ENCODE measurements around the gene CNNM1.

The CNNM1 gene

DNA sequence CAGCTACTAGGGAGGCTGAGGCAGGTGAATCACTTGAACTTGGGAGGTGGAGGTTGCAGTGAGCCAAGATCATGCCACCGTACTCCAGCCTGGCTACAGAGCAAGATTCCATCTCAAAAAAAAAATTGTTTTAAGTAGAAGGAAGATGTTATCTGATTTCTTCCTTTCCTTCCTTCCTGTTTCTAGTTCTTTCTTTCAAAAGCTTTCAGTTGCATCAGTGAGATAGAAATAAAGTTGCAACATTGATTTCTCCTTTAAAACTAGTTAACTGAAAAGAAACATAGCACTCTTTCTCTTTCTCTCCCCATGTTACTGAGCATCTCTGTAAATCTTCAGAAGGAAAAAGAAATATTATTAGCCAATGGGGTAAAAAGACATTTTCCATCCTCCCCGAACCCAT lies 37.5 kb downstream of the CNNM1 start:
- in situ Hi-C loops (cut with MboI; ENCODE audit: low pct_unique_long_range_greater_than_20kb, low sequenced_read_pairs): no loop called here

DNA sequence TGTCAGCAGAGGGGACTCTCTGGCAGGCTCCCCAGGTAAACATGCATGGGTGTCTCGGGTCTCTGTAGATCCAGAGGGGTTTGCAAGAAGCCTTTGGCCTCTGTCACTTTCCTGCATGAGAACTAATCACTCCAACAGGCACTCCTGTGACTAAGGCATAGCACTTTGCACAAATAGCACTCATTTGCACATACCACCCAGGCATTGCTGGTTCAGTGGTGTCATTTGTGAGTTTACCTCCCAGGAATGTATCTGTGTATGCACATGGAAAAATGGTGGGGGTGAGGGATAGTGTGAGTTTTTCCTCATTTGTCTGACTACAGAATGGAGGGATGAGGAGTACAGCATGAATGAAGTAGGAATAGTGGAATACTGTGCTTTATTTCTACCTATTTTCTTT lies 39.5 kb downstream of the CNNM1 start:
- no peak for DNase-seq

More for the DNA sequence above, 37.5 kb downstream of the CNNM1 start:
- no peak for DNase-seq

DNA sequence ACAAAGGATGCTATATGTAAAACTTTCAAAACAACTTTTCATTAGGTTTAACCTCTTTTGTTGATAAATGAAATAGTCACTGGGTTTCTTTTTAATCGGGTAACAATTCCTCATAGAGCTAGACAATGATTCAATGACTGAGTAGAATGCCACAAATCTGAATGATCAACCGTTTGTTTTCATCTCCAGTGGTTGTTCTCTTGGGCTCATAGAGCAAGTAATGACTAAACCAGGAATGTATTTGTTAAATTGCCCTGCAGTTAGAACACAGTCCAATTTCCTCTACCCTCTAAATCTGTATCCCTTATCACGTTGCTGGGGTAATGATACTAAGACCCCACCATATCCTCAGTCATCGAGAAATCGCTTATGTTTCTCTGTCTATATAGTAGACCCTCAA lies 40.0 kb downstream of the CNNM1 start:
- DNase-seq: no peak
- in situ Hi-C loops (cut with MboI; ENCODE audit: low pct_unique_long_range_greater_than_20kb, low sequenced_read_pairs): no loop called here

More for the DNA sequence above, 39.5 kb downstream of the CNNM1 start:
- in situ Hi-C loops (cut with MboI; ENCODE audit: low pct_unique_long_range_greater_than_20kb, low sequenced_read_pairs): no loop called here

DNA sequence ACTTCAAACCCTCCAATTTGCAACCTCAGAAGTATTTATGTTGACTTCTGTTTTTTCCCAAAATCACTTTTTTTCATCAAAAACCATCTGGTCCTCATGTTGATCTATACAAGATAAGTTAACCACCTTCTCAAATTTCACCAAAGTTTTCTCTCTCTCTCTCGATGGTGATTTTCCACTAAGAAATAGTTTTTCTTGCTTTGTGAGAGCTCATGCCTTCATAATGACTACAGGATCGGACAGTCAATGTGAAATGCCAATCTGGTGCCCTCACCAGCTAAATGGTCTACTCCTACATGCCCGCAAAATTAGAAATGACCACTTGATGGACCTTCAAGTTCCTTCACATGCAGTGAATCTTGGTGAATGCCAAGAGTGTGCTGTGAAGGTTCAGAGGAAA lies 40.4 kb downstream of the CNNM1 start:
- DNase-seq: no peak
- in situ Hi-C loops (cut with MboI; ENCODE audit: low pct_unique_long_range_greater_than_20kb, low sequenced_read_pairs): no loop called here

DNA sequence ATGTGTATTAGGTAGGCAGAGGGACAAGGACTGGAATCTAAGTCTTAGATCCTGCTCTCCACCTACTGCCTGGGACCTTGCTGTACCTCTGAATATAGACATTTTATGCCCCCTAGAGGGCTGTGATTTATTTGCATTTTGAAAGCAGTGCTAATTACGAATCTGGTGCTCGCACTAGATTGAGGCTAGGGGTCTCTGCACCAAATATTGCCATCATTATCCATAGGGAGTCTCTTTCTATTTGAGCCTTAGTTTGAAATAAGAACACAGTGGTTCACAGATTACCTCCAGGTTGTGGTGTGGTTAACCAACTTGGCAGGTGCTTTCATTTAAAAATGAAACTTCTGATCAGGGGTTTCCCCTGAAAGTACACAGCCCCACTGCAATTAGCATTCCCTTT lies 41.8 kb downstream of the CNNM1 start:
- in situ Hi-C loops (cut with MboI; ENCODE audit: low pct_unique_long_range_greater_than_20kb, low sequenced_read_pairs): no loop called here
- peak; percentile 27 for DNase-seq

DNA sequence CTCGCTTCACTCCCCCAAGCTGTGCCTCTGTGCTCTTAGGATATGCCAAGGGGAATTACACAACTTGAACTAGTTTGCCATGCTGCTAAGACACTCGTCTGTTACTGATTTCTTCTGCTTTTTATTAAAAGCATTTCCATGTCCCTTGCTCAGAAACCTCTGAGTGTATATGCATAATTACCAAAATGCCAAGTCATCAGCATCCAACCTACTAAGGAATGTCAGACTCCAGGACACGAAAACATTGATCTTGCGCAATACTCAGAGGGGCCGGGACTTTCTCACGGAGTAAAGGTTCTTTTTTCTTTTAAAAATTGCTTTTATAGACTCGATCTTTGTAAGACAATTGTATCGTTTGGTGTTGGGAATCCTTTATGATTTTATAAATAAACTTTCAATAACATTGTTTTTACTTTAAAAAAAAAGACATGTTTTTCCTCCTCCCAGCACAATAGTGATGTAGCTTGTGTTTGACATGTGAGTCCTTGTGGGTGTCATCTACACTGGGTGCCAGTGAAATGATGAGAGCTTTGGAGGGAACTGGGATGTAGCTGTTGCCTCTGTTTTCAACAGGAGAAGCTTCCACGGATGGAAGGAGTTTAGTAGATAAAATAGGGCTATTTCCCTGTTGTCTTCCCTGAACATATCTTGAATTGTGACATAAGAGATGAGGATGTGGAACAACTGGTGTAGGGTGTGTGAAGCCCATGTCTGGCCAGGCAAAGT lies 43.6 kb downstream of the CNNM1 start:
- no peak for DNase-seq
- in situ Hi-C loops (cut with MboI; ENCODE audit: low pct_unique_long_range_greater_than_20kb, low sequenced_read_pairs): no loop called here

DNA sequence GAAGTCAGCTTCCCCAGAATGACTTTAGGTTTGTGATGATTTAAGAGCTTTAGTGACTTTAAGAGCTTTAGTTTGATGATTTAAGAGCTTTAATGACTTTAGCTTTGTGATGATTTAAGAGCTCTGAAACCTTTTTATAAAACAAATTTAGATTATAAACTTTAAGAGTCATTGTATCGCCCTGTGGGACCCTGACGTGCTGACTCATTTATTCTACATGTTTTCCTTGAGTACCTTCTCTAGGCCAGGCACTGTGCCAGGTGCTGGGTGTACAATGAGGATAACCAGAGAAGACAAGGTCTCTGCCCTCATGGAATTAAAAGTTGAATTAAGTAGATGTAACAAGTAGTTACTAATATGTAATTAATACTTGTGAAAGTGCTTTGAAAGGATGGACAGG lies 45.4 kb downstream of the CNNM1 start:
- in situ Hi-C loops (cut with MboI; ENCODE audit: low pct_unique_long_range_greater_than_20kb, low sequenced_read_pairs): no loop called here
- DNase-seq: no peak

DNA sequence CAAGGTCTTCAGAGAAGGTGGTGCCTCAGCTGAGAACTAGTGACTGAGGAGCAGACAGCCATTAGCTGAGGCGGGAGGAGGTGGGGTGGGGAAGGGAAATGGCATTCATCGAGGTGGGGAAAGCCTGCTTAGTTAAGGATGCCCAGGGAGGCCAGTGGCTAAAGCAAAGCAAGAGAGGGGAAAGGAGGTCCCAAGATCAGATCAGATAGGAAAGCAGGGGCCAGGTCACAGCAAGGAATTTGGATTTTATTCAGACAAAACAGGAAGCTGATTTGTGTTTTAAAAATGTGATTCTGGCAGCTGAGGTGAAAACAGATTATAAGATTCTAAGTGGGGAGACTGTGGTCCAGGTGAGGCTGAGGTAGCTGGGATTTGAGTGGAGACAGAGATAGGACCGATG lies 45.8 kb downstream of the CNNM1 start:
- no peak for DNase-seq
- in situ Hi-C loops (cut with MboI; ENCODE audit: low pct_unique_long_range_greater_than_20kb, low sequenced_read_pairs): no loop called here

DNA sequence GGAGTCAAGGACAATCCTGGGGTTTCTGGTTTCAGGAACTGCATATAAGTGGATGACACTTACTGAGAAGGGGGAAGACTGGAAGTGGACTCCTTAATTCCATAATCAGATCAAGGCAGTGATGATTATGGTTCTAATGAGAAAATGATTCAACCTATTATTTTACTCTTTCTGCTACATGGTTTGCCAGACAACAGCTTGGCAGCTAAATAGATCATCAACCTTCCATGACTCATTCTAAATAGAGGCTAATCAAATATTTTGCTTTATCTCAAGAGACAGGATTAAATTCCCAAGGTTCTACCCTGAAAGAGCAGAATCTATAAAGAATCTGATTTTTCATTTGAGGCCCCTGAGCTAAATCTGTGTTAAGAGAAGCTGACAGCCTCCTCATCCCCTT lies 46.3 kb downstream of the CNNM1 start:
- in situ Hi-C loops (cut with MboI; ENCODE audit: low pct_unique_long_range_greater_than_20kb, low sequenced_read_pairs): no loop called here

DNA sequence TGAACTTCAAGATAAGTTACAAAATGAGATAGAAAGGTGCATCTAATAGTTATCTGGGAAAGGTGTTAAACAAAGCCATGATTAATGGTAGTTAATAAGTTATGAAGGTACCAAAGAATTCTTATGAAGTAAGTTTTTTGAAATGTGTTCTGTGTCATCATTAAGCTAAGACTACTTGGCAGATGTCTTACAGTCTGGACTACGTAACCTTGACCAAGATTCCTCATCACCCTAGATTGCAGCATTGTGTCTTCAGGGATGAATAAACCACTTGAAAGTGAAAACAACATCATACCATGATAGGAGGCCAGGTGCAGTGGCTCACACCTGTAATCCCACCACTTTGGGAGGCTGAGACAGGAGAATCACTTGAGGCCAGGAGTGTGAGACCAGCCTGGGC lies 53.0 kb downstream of the CNNM1 start:
- in situ Hi-C loops (cut with MboI; ENCODE audit: low pct_unique_long_range_greater_than_20kb, low sequenced_read_pairs): no loop called here
- no peak for DNase-seq

More for the DNA sequence above, 46.3 kb downstream of the CNNM1 start:
- no peak for DNase-seq

DNA sequence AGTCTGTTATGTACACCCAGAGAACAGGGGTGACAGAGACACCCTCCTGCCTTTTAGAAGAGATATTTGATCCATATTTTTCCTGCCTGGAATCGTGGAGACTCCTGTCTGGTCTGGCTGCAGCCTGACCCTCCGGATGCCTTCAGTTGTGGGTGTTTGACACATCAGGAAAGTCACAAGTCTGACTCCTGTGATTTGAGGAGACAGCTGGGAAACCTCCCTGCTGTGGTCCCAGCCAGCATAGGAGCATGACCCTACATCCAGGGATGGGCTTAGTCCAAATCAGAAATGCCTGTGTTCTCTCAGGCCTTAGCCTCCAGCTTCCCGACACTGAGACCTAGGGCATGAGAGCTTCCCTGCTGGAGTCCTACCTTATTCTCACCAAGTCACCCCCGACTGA lies 57.9 kb downstream of the CNNM1 start:
- DNase-seq: no peak
- in situ Hi-C loops (cut with MboI; ENCODE audit: low pct_unique_long_range_greater_than_20kb, low sequenced_read_pairs): no loop called here

DNA sequence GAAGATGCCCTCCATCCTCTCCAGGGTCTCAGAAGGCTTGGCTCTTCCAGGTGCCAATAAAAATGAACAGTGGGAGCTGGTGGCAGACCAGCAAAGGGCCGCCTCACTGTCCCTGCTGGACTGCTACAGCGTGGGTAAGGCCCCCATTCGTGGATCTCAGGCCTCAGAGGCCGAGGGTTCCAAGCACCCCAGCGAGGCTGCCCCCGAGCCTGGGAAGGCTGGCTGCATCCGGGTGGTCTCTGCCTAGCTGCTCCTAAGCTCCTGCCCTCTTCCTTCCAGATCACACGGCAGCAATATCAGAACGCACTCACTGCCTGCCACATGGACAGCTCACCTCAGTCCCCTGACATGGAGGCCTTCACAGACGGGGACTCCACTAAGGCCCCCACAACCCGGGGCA lies 58.4 kb downstream of the CNNM1 start:
- in situ Hi-C loops (cut with MboI; ENCODE audit: low pct_unique_long_range_greater_than_20kb, low sequenced_read_pairs): no loop called here

DNA sequence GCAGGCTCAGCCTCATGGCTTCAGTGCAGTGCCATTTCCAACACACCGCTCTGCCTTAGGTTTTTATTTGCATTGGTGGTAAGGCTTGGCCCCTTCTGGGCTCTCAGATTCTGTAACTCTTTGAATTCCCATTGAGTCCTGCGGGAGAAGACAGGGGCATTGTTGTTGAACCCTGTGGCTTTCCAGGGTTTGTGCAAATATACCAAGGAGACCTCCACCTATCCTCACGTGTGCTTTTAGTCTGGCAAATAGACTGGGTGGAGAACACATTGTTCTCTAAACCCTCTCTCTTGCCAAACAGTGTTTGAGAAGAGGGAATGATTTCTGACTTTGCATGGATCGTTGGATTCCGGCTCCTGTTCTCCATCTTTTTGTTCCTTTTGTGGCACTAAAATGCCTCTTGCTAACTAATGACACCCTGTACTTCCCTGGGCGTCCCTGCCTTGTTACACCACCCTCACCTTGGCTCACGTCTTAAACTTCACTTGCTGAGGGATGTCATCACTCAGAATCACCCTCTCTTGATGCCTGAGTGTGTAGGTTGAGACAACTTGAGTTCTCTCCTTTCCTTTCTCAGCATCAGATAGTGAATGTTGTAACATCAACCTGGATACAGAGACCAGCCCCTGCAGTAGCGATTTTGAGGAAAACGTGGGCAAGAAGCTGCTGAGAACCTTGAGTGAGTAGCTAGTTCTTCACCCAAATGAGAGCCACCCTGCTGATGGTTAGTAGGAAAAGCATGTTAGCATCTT lies 60.7 kb downstream of the CNNM1 start:
- DNase-seq: no peak
- in situ Hi-C loops (cut with MboI; ENCODE audit: low pct_unique_long_range_greater_than_20kb, low sequenced_read_pairs): no loop called here

More for the DNA sequence above, 58.4 kb downstream of the CNNM1 start:
- DNase-seq: no peak

DNA sequence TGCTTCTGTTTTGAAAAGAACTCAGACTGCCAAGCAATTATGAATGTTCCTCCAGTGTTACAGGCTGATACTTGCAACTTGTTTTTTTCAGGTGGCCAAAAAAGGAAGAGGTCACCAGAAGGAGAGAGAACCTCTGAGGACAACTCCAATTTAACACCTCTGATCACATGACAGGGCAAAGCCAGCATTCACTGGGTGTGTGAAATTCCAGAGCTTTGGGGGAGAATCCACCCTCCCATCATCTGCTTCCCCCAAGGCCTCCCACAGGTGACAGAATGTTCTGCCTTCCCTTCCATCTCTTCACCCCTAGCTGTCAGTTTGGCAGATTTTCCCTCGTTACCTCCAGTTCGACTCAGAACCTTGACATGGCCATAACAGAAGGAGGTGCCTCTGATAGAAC lies 62.2 kb downstream of the CNNM1 start:
- in situ Hi-C loops (cut with MboI; ENCODE audit: low pct_unique_long_range_greater_than_20kb, low sequenced_read_pairs): no loop called here
- DNase-seq: no peak

DNA sequence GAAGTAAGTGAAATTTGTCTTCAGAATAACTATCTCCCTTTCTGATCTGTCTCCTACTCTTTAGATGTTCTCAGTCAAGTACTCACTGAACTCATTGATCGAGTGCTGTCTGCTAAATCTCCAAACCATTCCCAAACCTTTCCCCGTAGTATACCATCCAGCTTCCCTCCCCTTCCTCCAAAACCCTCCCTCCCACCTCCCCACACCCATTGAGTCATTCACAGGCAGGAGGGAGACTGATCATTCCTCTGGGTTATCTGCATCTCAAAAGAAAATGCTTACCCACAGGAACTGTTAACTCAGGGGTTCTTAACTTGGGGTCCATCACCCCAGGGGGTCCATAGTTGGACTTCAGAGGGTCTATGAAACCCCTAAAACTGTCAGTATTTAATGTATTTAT lies 63.9 kb downstream of the CNNM1 start:
- no peak for DNase-seq
- in situ Hi-C loops (cut with MboI; ENCODE audit: low pct_unique_long_range_greater_than_20kb, low sequenced_read_pairs): no loop called here

DNA sequence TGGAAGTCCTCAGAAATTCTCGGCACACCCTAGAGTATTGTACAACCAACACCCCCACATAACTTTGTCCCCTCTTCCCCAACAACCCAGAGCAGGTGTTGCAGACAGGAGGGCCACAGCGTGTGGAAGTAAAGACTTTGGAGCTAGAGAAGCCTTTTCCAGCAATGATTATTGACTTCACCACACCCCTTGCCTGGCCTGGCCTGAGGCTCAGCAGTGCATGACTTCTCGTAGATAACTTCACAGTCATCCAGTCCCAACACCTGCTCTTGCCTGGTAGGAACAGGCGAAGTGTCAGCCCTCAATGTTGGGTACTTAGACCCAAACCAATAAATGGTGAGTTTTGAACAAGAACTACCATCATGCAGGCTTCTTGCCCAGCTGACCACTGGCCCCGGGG lies 64.5 kb downstream of the CNNM1 start:
- in situ Hi-C loops (cut with MboI; ENCODE audit: low pct_unique_long_range_greater_than_20kb, low sequenced_read_pairs): no loop called here
- no peak for DNase-seq

DNA sequence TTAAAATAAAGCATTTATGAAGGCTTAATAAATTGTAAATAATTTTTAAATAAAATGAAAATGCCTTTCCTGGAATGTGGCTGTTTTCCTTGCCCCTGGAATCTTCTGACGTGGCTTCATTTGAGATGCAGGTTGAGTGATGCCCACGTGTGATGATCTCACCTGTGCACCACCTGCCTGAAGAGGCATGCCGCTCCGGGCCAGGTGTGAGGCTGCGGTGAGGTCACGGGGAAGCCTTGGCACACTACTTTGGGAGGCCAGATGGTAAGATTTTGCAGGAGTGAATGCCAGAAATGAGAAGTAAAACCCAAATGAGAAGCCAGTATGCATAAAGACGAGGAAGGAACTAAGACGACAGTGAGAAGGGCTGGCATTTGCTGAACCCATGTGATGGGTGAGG lies 65.1 kb downstream of the CNNM1 start:
- in situ Hi-C loops (cut with MboI; ENCODE audit: low pct_unique_long_range_greater_than_20kb, low sequenced_read_pairs): no loop called here
- DNase-seq: no peak

DNA sequence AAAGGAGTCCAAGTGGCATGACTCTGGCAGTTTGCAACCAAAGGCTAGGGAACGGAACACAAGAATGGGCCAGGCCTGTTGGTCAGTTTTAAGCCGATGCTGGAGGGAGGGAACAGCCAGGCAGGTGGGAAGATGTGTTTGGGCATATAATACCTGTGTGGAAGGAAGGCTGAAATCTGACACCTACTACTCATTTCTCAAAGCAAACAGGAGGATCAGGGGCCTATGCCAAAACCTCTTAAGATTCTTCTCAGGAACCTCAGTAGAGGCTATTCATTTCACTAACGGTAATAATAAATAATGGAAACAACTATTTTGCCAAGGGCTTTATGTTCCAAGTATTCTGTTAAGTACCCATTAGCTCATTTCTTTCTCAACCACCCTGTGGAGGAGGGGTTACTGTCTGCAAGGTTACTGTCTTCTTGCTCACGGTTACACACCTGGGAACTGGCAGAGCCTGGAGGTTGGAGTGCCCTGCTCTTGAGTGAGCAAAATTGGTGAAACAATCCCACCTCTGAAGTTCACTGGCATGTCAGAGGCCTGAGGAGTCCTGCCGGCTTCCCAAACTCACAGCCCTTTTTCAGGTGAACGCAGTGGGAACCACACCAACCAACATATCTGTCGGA lies 65.7 kb downstream of the CNNM1 start:
- DNase-seq: no peak
- in situ Hi-C loops (cut with MboI; ENCODE audit: low pct_unique_long_range_greater_than_20kb, low sequenced_read_pairs): no loop called here

DNA sequence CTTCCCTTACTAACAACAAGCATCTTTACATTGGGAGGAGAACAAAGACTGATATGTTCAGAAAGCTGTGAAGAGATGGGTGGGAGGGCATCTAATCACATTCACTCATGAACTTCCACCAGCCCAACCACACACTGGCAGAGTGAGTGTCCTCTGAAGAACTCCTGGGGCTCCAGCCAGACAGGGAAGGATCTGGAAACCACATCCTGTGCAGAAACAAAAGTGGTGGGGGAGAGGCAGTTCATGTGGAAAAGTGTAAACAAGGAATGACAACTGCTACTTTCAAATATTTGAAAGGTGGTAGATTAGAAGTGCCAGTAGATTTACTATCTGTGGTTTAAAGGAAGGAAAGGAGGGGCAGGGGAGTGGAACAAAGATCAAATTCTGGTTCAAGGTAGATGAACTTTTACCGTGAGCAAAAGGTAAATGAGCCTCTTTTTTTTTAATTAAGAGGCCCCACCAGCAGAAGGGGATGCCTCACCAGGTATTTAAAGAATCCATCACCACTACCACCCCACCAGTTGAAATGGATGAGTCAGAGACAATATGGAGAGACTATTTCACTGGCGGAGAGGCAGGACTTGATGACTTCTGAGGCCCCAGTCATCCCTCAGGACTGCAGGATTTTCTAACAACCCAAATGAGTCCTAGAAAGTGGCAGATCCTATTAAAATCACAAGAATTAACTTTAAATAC lies 66.7 kb downstream of the CNNM1 start:
- in situ Hi-C loops (cut with MboI; ENCODE audit: low pct_unique_long_range_greater_than_20kb, low sequenced_read_pairs): no loop called here
- DNase-seq: peak; percentile 56

DNA sequence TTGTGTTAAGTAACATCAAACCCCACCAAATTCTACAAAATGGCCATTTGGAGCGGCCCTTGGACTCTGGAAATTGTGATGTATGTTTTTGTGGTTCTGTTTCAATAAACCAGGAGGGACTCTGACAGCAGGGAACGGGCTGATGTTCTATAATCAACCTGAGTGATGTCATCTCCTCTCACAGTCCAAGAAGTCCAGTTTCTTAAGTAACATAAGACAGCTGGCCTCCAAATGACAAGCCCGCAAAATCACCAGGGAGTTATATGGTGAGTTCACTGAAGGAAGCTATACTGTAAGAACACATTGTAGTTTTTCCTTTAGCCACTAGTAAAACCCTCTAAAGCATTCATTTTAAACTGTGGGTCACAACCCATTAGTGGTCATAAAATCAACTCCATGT lies 67.3 kb downstream of the CNNM1 start:
- no peak for DNase-seq
- in situ Hi-C loops (cut with MboI; ENCODE audit: low pct_unique_long_range_greater_than_20kb, low sequenced_read_pairs): no loop called here

Data from KBM-7 (cell line).